KBM-7 (cell line): ENCODE data around the gene ARID5B.

Experiments used
- DNase-seq: peaks from one replicate; pipeline ENCODE4 v3.0.0-alpha.2; 2015
- in situ Hi-C: fragments of 300-500 bp; cut with MboI; formaldehyde crosslinking; loops from 2 replicates; pipeline ENCODE4 v1.14.3; 2020; ENCODE audit warnings: low sequenced_read_pairs, low pct_unique_long_range_greater_than_20kb, mixed read lengths

The ARID5B gene

GRCh38 chr10:62096256-62096933, 194.9 kb downstream of the ARID5B start:
- DNase-seq: no peak
- in situ Hi-C loops: no loop called here

GRCh38 chr10:62098278-62099121, 197.0 kb downstream of the ARID5B start:
- in situ Hi-C loops: no loop called here
- DNase-seq: no peak

GRCh38 chr10:62099299-62099698, 197.8 kb downstream of the ARID5B start:
- no peak for DNase-seq
- in situ Hi-C loops: no loop called here

- in situ Hi-C loops: no loop called here
- no peak for DNase-seq
Observed at GRCh38 chr10:62103857-62104256, 202.4 kb downstream of the ARID5B start.

GRCh38 chr10:62106929-62107519, 205.5 kb downstream of the ARID5B start:
- no peak for DNase-seq
- in situ Hi-C loops: no loop called here

GRCh38 chr10:62108759-62109586, 207.5 kb downstream of the ARID5B start:
- peak; percentile 13 for DNase-seq
- in situ Hi-C loops: no loop called here

- peak; percentile 60 for DNase-seq
- in situ Hi-C loops: no loop called here
Observed at GRCh38 chr10:62109587-62110293, 208.2 kb downstream of the ARID5B start.

- no peak for DNase-seq
- in situ Hi-C loops: no loop called here
Observed at GRCh38 chr10:62112300-62112699, 210.8 kb downstream of the ARID5B start.

- no peak for DNase-seq
- in situ Hi-C loops: no loop called here
Observed at GRCh38 chr10:62112963-62113362, 211.5 kb downstream of the ARID5B start.

- in situ Hi-C loops: no loop called here
- DNase-seq: no peak
Observed at GRCh38 chr10:62113680-62114079, 212.2 kb downstream of the ARID5B start.

GRCh38 chr10:62115321-62115720, 213.8 kb downstream of the ARID5B start:
- in situ Hi-C loops: no loop called here
- DNase-seq: no peak

GRCh38 chr10:62115842-62116241, 214.3 kb downstream of the ARID5B start:
- DNase-seq: no peak
- in situ Hi-C loops: no loop called here

GRCh38 chr10:62116896-62117295, 215.4 kb downstream of the ARID5B start:
- DNase-seq: no peak
- in situ Hi-C loops: no loop called here

- no peak for DNase-seq
- in situ Hi-C loops: no loop called here
Observed at GRCh38 chr10:62121187-62121530, 219.7 kb downstream of the ARID5B start.

- in situ Hi-C loops: no loop called here
- DNase-seq: no peak
Observed at GRCh38 chr10:62127975-62128374, 226.5 kb downstream of the ARID5B start.

GRCh38 chr10:62130948-62131347, 229.4 kb downstream of the ARID5B start:
- in situ Hi-C loops: no loop called here

GRCh38 chr10:62131724-62132123, 230.2 kb downstream of the ARID5B start:
- in situ Hi-C loops: no loop called here
- no peak for DNase-seq

More at GRCh38 chr10:62130948-62131347, 229.4 kb downstream of the ARID5B start:
- no peak for DNase-seq

- in situ Hi-C loops: no loop called here
Observed at GRCh38 chr10:62133618-62134017, 232.1 kb downstream of the ARID5B start.

GRCh38 chr10:62136931-62137330, 235.4 kb downstream of the ARID5B start:
- in situ Hi-C loops: no loop called here
- DNase-seq: no peak

More at GRCh38 chr10:62133618-62134017, 232.1 kb downstream of the ARID5B start:
- no peak for DNase-seq
